Skeletal muscle tissue (tissue), 4 donors: Measurements from ENCODE around the gene GUCD1. TPM values are rescaled to one million over a fixed set of nuclear protein-coding genes. Genes with fewer than 3 reads are reported as not detected.
A peak's percentile ranks its signal among the peaks of the same experiment; 100 is the strongest.
"Not testable (repeated sequence)": the region's sequence is repeated elsewhere in the genome, so short reads cannot be mapped to it uniquely, and the experiment has no call there.

Experiments
- H3K27ac ChIP-seq: one replicate; pipeline ENCODE4 v1.7.0; 2013; ENCODE audit warnings: mild to moderate bottlenecking, low read depth, low read length, inconsistent platforms
- H3K27me3 ChIP-seq, 3 donors: one replicate each; pipeline ENCODE4 v1.7.0; 2013; ENCODE audit warnings: low read length in 3 of 3; ENCODE audit not compliant: control insufficient read depth in 3 of 3, insufficient read depth in 3 of 3
- H3K36me3 ChIP-seq, 3 donors: one replicate each; pipeline ENCODE4 v1.7.0; 2013; ENCODE audit warnings: low read length in 3 of 3; ENCODE audit not compliant: control insufficient read depth in 3 of 3, insufficient read depth in 3 of 3
- H3K4me1 ChIP-seq, 3 donors: one replicate each; pipeline ENCODE4 v1.7.0; 2013; ENCODE audit warnings: low read length in 3 of 3, mild to moderate bottlenecking in 3 of 3; ENCODE audit not compliant: control insufficient read depth in 3 of 3, insufficient read depth in 3 of 3
- H3K4me3 ChIP-seq, 3 donors: one replicate each; pipeline ENCODE4 v1.7.0; 2013; ENCODE audit warnings: low read length in 3 of 3
- H3K9ac ChIP-seq, 3 donors: one replicate each; pipeline ENCODE4 v1.7.0; 2013; ENCODE audit warnings: low read length in 3 of 3, mild to moderate bottlenecking in 3 of 3, moderate library complexity in 2 of 3, low read depth in 1 of 3
- H3K9me3 ChIP-seq, 3 donors: one replicate each; pipeline ENCODE4 v1.7.0; 2013; ENCODE audit warnings: low read length in 3 of 3; ENCODE audit not compliant: control insufficient read depth in 3 of 3
- total RNA-seq: library from RNA; depleted of rRNA; stranded (reverse); fragments of >200 nt; gene quantifications from one replicate; pipeline ENCODE4 v1.2.3, GENCODE V29; 2014
- donor health status: Osteomylitis.

GUCD1 gene
- total RNA-seq, 1 donor from 2014 or later = 64.7 TPM

- Histone ChIP-seq H3K4me1 (peaks cover 3 to 5% (median 4%) of the 10 kb centered on the region in 3 donors), H3K4me3 (no peak overlapping the region), H3K36me3 (no peaks in the 10 kb centered on the region), H3K27me3 (no peaks in the 10 kb centered on the region), H3K9me3 (no peaks in the 10 kb centered on the region), H3K9ac (no peak overlapping the region), H3K27ac (no peak overlapping the region)
Observed at GRCh38 chr22:24595863-24596262, 40.9 kb upstream of the GUCD1 start.

- H3K27ac ChIP-seq = no peak overlapping the region
- H3K36me3 ChIP-seq = no peaks in the 10 kb centered on the region
- no peak overlapping the region for H3K4me3 ChIP-seq
- no peaks in the 10 kb centered on the region for H3K9me3 ChIP-seq
- H3K9ac ChIP-seq = no peak overlapping the region
- no peaks in the 10 kb centered on the region for H3K27me3 ChIP-seq
- H3K4me1 ChIP-seq = peaks cover 3 to 5% (median 4%) of the 10 kb centered on the region in 3 donors
Observed at GRCh38 chr22:24595228-24595627, 40.3 kb upstream of the GUCD1 start.

- peaks cover 3 to 5% (median 4%) of the 10 kb centered on the region in 3 donors for H3K4me1 ChIP-seq
- H3K36me3 ChIP-seq = peaks cover 0 to under 1% (median 0%) of the 10 kb centered on the region in 3 donors
- no peaks in the 10 kb centered on the region for H3K9me3 ChIP-seq
- H3K27me3 ChIP-seq = no peaks in the 10 kb centered on the region
- no peak overlapping the region for H3K4me3 ChIP-seq
- no peak overlapping the region for H3K27ac ChIP-seq
- no peak overlapping the region for H3K9ac ChIP-seq
Observed at GRCh38 chr22:24594569-24595120, 39.7 kb upstream of the GUCD1 start.

GRCh38 chr22:24593836-24594568 lies 39.1 kb upstream of the GUCD1 start:
- Histone ChIP-seq H3K27ac (no peak overlapping the region), H3K27me3 (no peaks in the 10 kb centered on the region), H3K36me3 (peaks cover 0 to 3% (median 1%) of the 10 kb centered on the region in 3 donors), H3K4me1 (peaks cover 3 to 5% (median 4%) of the 10 kb centered on the region in 3 donors), H3K9me3 (no peaks in the 10 kb centered on the region), H3K4me3 (no peak overlapping the region), H3K9ac (no peak overlapping the region)

- H3K36me3 ChIP-seq, H3K27me3 ChIP-seq, H3K4me1 ChIP-seq, H3K9me3 ChIP-seq: not testable (repeated sequence)
- H3K9ac ChIP-seq = peak overlapping the region; percentile 63 to 87 (median 71)
- peak overlapping the region in 1 of 3 donors; percentile 74 for H3K4me3 ChIP-seq
- peak overlapping the region; percentile 47 for H3K27ac ChIP-seq
Observed at GRCh38 chr22:24593559-24593835, 38.6 kb upstream of the GUCD1 start.

GRCh38 chr22:24592851-24593558 lies 38.1 kb upstream of the GUCD1 start, which contains the start of gene LRRC75B:
LRRC75B (minus strand) TSS chr22:24593073; CDS start chr22:24593039, 34 bp downstream.
- peak within 1 kb of the TSS; percentile 55 to 74 (median 74) for H3K4me3 ChIP-seq
- H3K27ac ChIP-seq = peak within 1 kb of the TSS; percentile 56
- H3K4me1 ChIP-seq = peaks cover 3 to 5% (median 4%) of the 10 kb centered on the region in 3 donors
- no peaks in the 10 kb centered on the region for H3K27me3 ChIP-seq
- no peaks in the 10 kb centered on the region for H3K9me3 ChIP-seq
- H3K9ac ChIP-seq = peak within 1 kb of the TSS; percentile 63 to 87 (median 71)
- H3K36me3 ChIP-seq = peaks cover 5 to 6% (median 6%) of the 10 kb centered on the region in 3 donors

GRCh38 chr22:24592058-24592850 lies 37.3 kb upstream of the GUCD1 start:
- H3K9me3 ChIP-seq = no peaks in the 10 kb centered on the region
- H3K9ac ChIP-seq = peak overlapping the region; percentile 33 to 87 (median 45)
- H3K27ac ChIP-seq = peak overlapping the region; percentile 56
- H3K36me3 ChIP-seq = peaks cover 10 to 13% (median 11%) of the 10 kb centered on the region in 3 donors
- H3K4me3 ChIP-seq = peak overlapping the region; percentile 55 to 74 (median 64)
- H3K4me1 ChIP-seq = peaks cover 3 to 5% (median 4%) of the 10 kb centered on the region in 3 donors
- H3K27me3 ChIP-seq = no peaks in the 10 kb centered on the region

GRCh38 chr22:24591286-24591830 lies 36.4 kb upstream of the GUCD1 start:
- no peaks in the 10 kb centered on the region for H3K9me3 ChIP-seq
- peaks cover 10 to 14% (median 11%) of the 10 kb centered on the region in 3 donors for H3K36me3 ChIP-seq
- no peak overlapping the region for H3K4me3 ChIP-seq
- no peaks in the 10 kb centered on the region for H3K27me3 ChIP-seq
- H3K27ac ChIP-seq = no peak overlapping the region
- no peak overlapping the region for H3K9ac ChIP-seq
- H3K4me1 ChIP-seq = peaks cover 3 to 5% (median 4%) of the 10 kb centered on the region in 3 donors

- H3K4me3 ChIP-seq = no peak overlapping the region
- no peaks in the 10 kb centered on the region for H3K27me3 ChIP-seq
- H3K4me1 ChIP-seq = peaks cover 3 to 5% (median 4%) of the 10 kb centered on the region in 3 donors
- peaks cover 14 to 17% (median 15%) of the 10 kb centered on the region in 3 donors for H3K36me3 ChIP-seq
- no peak overlapping the region for H3K27ac ChIP-seq
- H3K9me3 ChIP-seq = no peaks in the 10 kb centered on the region
- H3K9ac ChIP-seq = no peak overlapping the region
Observed at GRCh38 chr22:24590596-24591173, 35.7 kb upstream of the GUCD1 start.
